Heart right ventricle (tissue), 16 donors: ENCODE data around the gene MYO5A. TPM values are rescaled to one million over a fixed set of nuclear protein-coding genes. Genes with fewer than 3 reads are reported as not detected.
A peak's percentile ranks its signal among the peaks of the same experiment; 100 is the strongest.

ENCODE experiments used
- ATAC-seq, 8 donors: fragments of 200-7000 bp; cut with Tn5 transposase; one replicate each; pipeline ENCODE4 v1.9.1; 2020; ENCODE audit warnings: mild to moderate bottlenecking in 8 of 8, moderate library complexity in 8 of 8, moderate number of reproducible peaks in 1 of 8
- DNase-seq, 2 donors: peaks; one replicate each; pipeline ENCODE4 v3.0.0-alpha.2; 2020
- H3K27ac ChIP-seq, 10 donors: fragments of 200-600 bp; sonication (generic) in 2 of 10; one replicate each; pipeline versions ENCODE4 v1.5.0 to v1.8.0; 2020 to 2022; ENCODE audit warnings: mild to moderate bottlenecking in 3 of 10
- H3K27me3 ChIP-seq, 7 donors: fragments of 200-600 bp; one replicate each; pipeline ENCODE4 v1.8.0; 2021 to 2022; ENCODE audit warnings: mild to moderate bottlenecking in 2 of 7
- H3K36me3 ChIP-seq, 9 donors: fragments of 200-600 bp; sonication (generic) in 1 of 9; one replicate each; pipeline versions ENCODE4 v1.5.0 to v1.8.0; 2020 to 2022; ENCODE audit warnings: mild to moderate bottlenecking in 2 of 9
- H3K4me1 ChIP-seq, 9 donors: fragments of 200-600 bp; sonication (generic) in 1 of 9; one replicate each; pipeline versions ENCODE4 v1.5.0 to v1.8.0; 2020 to 2022; ENCODE audit warnings: mild to moderate bottlenecking in 4 of 9
- H3K4me3 ChIP-seq, 10 donors: fragments of 200-600 bp; sonication (generic) in 2 of 10; one replicate each; pipeline versions ENCODE4 v1.5.0 to v1.8.0; 2020 to 2022; ENCODE audit warnings: mild to moderate bottlenecking in 7 of 10, moderate library complexity in 2 of 10
- H3K9me3 ChIP-seq, 11 donors: fragments of 200-600 bp in 10 of 11; sonication (generic) in 2 of 11; one replicate each; pipeline versions ENCODE4 v1.5.0 to v1.8.0; 2013 to 2022; ENCODE audit warnings: mild to moderate bottlenecking in 2 of 11, control low read depth in 1 of 11, moderate library complexity in 1 of 11
- WGBS, 2 donors: extraction: QIAGEN DNeasy Blood & Tissue Kit; methylation state at CpG; one replicate each; pipeline ENCODE4 v1.1.7; 2013; ENCODE audit warnings: inconsistent platforms in 1 of 2; 5-methylcytosine and 5-hydroxymethylcytosine counted together
- intact Hi-C, 10 donors: fragments of 100-400 bp; cut with DNase I; formaldehyde crosslinking; loops; one replicate each; pipeline versions ENCODE4 v1.11.1 to v1.14.2; 2022
- polyA plus RNA-seq, 2 donors: library from polyadenylated mRNA; stranded (reverse); fragments of 200-250 nt; gene quantifications; one replicate each; pipeline ENCODE4 v1.2.3, GENCODE V29; 2013
- total RNA-seq, 10 donors: library from RNA; stranded (reverse); fragmentation: NEBNext Ultra II Directional in 3 of 10; extraction: Animal tissue kit (Norgen Biotek cat#: 25700) in 3 of 10; gene quantifications; one replicate each; pipeline versions ENCODE4 v1.2.1 to v1.2.4, GENCODE V29; 2021 to 2023
- TF ChIP-seq, protein P1 (sequence below), 9 donors: fragments of 200-600 bp; sonication (generic) in 2 of 9; IDR thresholded peaks; one replicate each; pipeline versions ENCODE4 v1.5.0 to v1.8.0; 2021 to 2022; ENCODE audit warnings: antibody characterized with exemption in 9 of 9, mild to moderate bottlenecking in 5 of 9, moderate library complexity in 1 of 9
- donor health status: Arrhythmogenic right ventricular cardiomyopathy.
- donor health status: ischemic (EF 13 %, LVEDD 7.1; RV severe dilation, severe dysfunction).
- donor health status: healthy with polysubstance abuse.
- donor health status: DM: no; HTN: yes; CAD: no.
- donor health status: DM: no; HTN: no; CAD: no.
- donor health status: ischemic (EF 25% LVEDD 6.9; RV normal size, moderate dysfunction).
- donor health status: ischemic (EF 25% LVEDD 5.7; RV mildly dilated, moderate dysfunction).
- donor health status: healthy.
- donor health status: DM: yes; HTN: yes; CAD: no.
- donor health status: Ischemic cardiomyopathy.
- donor health status: ischemic (EF 35%, LVEDD 5.7; RV mildly dilated, moderate dysfunction).
- donor health status: nonischemic (EF 11% LVEDD 7.7; RV severe dilation, severe dysfunction).
- donor health status: DM: yes; HTN: yes; CAD: no.
- donor health status: PGD.
- donor health status: ischemic (EF 29% LVEDD 5.4; RV normal size, mild dysfunction).
- donor health status: nonischemic (EF 23%, LVEDD 6.1; RV moderate dilation, normal function).

MYO5A gene
- total and polyA plus RNA-seq, 12 donors, result 3.1 to 15.7 (median 6.3) TPM

- Histone ChIP-seq H3K9me3 (no peaks in the 10 kb centered on the region), H3K4me1 (peaks cover 2 to 66% (median 15%) of the 10 kb centered on the region in 9 donors), H3K36me3 (no peaks in the 10 kb centered on the region), H3K4me3 (no peak overlapping the region), H3K27ac (no peak overlapping the region), H3K27me3 (no peaks in the 10 kb centered on the region)
- WGBS, 2 donors, result 96 to 97% methylated on average over 4 of the region's 4 CpGs
- ATAC-seq, result no peak
- TF ChIP-seq, protein P1, sequence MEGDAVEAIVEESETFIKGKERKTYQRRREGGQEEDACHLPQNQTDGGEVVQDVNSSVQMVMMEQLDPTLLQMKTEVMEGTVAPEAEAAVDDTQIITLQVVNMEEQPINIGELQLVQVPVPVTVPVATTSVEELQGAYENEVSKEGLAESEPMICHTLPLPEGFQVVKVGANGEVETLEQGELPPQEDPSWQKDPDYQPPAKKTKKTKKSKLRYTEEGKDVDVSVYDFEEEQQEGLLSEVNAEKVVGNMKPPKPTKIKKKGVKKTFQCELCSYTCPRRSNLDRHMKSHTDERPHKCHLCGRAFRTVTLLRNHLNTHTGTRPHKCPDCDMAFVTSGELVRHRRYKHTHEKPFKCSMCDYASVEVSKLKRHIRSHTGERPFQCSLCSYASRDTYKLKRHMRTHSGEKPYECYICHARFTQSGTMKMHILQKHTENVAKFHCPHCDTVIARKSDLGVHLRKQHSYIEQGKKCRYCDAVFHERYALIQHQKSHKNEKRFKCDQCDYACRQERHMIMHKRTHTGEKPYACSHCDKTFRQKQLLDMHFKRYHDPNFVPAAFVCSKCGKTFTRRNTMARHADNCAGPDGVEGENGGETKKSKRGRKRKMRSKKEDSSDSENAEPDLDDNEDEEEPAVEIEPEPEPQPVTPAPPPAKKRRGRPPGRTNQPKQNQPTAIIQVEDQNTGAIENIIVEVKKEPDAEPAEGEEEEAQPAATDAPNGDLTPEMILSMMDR (IDR thresholded peaks at IDR 0.05), result no peak
- no peak for DNase-seq
- intact Hi-C loops, result loop anchor here in 4 of 10 donors (5.0 to 10.0 kb wide), 6 partner anchors 60 to 210 kb away; no protein-coding TSS in a partner anchor
Measured at GRCh38 chr15:52524223-52525136, 4.2 kb downstream of the MYO5A start.

DNA sequence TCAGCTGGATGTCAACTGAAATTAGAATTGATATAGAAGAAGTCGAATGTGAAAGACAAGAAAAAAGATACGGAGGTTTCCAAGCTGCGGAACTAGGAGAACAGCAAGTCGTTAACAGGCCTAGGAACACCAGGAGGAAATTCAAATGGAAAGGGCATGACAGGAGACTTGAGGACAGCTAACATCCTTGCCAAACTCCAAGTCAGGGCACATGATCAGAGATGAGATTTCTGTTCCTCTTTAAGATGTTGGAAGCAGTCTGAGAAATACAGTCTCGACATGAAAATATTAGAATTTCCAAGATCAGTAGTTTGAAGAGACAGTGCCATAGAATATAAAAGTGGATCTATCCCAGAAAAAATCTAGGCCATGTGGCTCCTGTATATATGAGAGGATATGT is 5.0 kb downstream of the MYO5A start:
- intact Hi-C loops, result loop anchor here in 4 of 10 donors (10.0 kb wide), 5 partner anchors 61 to 211 kb away; no protein-coding TSS in a partner anchor

DNA sequence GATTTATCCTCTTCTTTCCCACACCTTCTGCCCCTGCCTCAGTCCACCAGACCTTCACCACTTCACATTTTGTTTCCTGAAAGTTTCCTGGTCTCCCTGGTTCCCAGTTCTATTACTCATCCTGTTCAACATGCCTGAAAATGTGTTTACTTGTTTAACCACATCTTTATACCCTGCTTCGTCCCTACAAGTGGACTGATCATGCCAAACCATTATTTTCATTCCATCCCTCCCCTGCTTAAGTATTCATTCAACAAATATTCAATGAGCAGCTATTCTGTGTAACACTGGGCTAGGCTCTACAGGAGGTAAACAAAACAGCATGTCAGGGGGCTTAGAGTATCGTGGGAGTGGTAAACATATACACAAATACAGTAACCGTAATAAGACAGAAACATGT is 5.5 kb downstream of the MYO5A start:
- no peaks in the 10 kb centered on the region for H3K27me3 ChIP-seq
- TF ChIP-seq, protein P1 (IDR thresholded peaks at IDR 0.05), result no peak
- DNase-seq (no peak), ATAC-seq (no peak)
- WGBS, 2 donors, result 76 to 78% methylated on average over 3 of the region's 3 CpGs
- H3K4me3 ChIP-seq, result no peak overlapping the region
- H3K9me3 ChIP-seq, result no peaks in the 10 kb centered on the region
- intact Hi-C loops, result loop anchor here in 4 of 10 donors (10.0 kb wide), 5 partner anchors 62 to 212 kb away; no protein-coding TSS in a partner anchor
- H3K4me1 ChIP-seq, result peaks cover 0 to 76% (median 15%) of the 10 kb centered on the region in 9 donors
- H3K36me3 ChIP-seq, result no peaks in the 10 kb centered on the region
- H3K27ac ChIP-seq, result peak overlapping the region in 1 of 10 donors; percentile 19

More for the DNA sequence above, 5.0 kb downstream of the MYO5A start:
- Histone ChIP-seq H3K27ac (peak overlapping the region in 1 of 10 donors; percentile 19), H3K9me3 (no peaks in the 10 kb centered on the region), H3K27me3 (no peaks in the 10 kb centered on the region), H3K4me1 (peaks cover 0 to 71% (median 15%) of the 10 kb centered on the region in 9 donors), H3K4me3 (no peak overlapping the region), H3K36me3 (no peaks in the 10 kb centered on the region)
- ATAC-seq, result no peak
- TF ChIP-seq, protein P1 (IDR thresholded peaks at IDR 0.05), result no peak
- WGBS, 2 donors, result 52 to 59% methylated on average over 5 of the region's 5 CpGs
- no peak for DNase-seq

GRCh38 chr15:52521682-52522081 is 7.0 kb downstream of the MYO5A start:
- no peak for DNase-seq
- intact Hi-C loops, result loop anchor here in 4 of 10 donors (10.0 kb wide), 5 partner anchors 63 to 213 kb away; no protein-coding TSS in a partner anchor
- H3K27me3 ChIP-seq, result no peaks in the 10 kb centered on the region
- 85 to 92% methylated on average over 3 of the region's 3 CpGs for WGBS, 2 donors
- H3K4me3 ChIP-seq, result no peak overlapping the region
- TF ChIP-seq, protein P1 (IDR thresholded peaks at IDR 0.05), result no peak
- H3K9me3 ChIP-seq, result no peaks in the 10 kb centered on the region
- H3K27ac ChIP-seq, result no peak overlapping the region
- H3K4me1 ChIP-seq, result peaks cover 0 to 68% (median 8%) of the 10 kb centered on the region in 9 donors
- no peak for ATAC-seq
- no peaks in the 10 kb centered on the region for H3K36me3 ChIP-seq
